ENCODE data around the gene SPTLC2. TPM values are rescaled to one million over a fixed set of nuclear protein-coding genes. Genes with fewer than 3 reads are reported as not detected.
"Not testable (repeated sequence)": the region's sequence is repeated elsewhere in the genome, so short reads cannot be mapped to it uniquely, and the experiment has no call there.

The SPTLC2 gene
- total RNA-seq, 1 donor from 2014 or later, result 13.5 TPM

DNA sequence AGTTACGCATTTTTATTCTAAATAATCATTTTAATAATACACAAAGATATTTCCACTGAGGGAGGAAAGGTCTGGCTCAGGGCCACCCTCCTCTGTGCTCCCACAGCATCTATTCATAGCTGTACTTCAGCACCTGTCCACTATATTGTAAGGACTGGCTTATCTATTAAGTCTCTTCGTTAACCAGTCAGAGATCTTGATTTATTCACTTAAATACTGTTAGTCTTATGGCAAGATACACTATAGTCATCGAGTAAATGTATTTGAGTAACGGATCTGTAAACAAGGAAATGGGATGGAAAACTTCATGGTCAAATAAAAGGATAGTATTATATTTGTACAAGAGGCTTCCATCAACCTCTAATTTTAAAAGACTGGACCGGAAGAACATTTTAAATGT, 54.6 kb downstream of the SPTLC2 start:
- intact Hi-C loops (cut with DNase I), result no loop called here
- no peak for DNase-seq (ENCODE audit: low spot score)

DNA sequence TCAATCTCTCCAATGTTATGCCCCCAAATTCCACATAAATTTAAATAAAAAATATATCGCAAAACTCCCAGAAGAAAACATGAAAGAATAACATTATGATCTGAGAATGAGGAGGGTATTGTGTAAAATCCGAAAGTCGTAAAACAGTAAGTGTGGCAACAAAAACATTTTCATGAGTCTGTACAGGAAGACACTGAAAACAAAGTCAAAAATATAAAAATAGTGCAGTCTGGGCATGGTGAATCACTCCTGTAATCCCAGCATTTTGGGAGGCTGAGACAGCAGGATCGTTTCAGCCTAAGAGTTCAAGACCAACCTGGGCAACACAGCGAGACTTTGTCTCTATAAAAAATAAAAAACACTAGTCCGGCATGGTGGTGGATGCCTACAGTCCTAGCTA, 57.1 kb downstream of the SPTLC2 start:
- intact Hi-C loops (cut with DNase I), result loop anchor here (10.0 kb wide), 1 partner anchor 405 kb away; no protein-coding TSS in a partner anchor

GRCh38 chr14:77557391-77557790, 59.0 kb downstream of the SPTLC2 start:
- intact Hi-C loops (cut with DNase I), result loop anchor here (10.0 kb wide), 1 partner anchor 403 kb away; no protein-coding TSS in a partner anchor
- DNase-seq (ENCODE audit: low spot score), result no peak

More for the DNA sequence above, 57.1 kb downstream of the SPTLC2 start:
- no peak for DNase-seq (ENCODE audit: low spot score)

DNA sequence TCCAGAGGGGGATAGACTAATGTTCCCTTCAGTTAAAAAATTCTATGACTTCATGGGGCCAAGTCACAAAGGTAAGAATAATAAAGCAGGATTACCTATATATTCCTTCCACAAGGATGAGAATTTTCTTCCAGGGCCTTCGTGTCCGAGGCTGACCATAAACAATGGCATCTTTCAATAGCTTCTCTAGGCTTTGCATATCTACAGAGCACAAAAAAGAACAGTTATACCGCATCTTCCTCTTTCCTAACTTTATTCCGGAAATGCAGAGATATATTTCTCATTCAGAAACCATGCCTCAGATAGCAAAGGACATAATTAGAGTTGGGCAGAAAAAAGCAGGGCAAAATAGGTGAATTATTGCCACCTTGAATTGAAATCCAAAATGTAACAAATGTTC, 59.5 kb downstream of the SPTLC2 start:
- DNase-seq (ENCODE audit: low spot score), result no peak
- intact Hi-C loops (cut with DNase I), result loop anchor here (10.0 kb wide), 1 partner anchor 402 kb away; no protein-coding TSS in a partner anchor

GRCh38 chr14:77554816-77555599, 61.4 kb downstream of the SPTLC2 start:
- no peak for DNase-seq (ENCODE audit: low spot score)
- intact Hi-C loops (cut with DNase I), result loop anchor here (10.0 kb wide), 1 partner anchor 400 kb away; no protein-coding TSS in a partner anchor

- DNase-seq (ENCODE audit: low spot score), result no peak
- intact Hi-C loops (cut with DNase I), result loop anchor here (10.0 kb wide), 1 partner anchor 399 kb away; no protein-coding TSS in a partner anchor
These were observed 62.2 kb downstream of the SPTLC2 start for GRCh38 chr14:77554207-77554606.

- intact Hi-C loops (cut with DNase I), result loop anchor here (5.0 to 10.0 kb wide), 2 partner anchors 92 to 245 kb away; partner anchors contain the start of genes AHSA1 and VIPAS39
- DNase-seq (ENCODE audit: low spot score), result no peak
These were observed 67.0 kb downstream of the SPTLC2 start for GRCh38 chr14:77549451-77549850.

- intact Hi-C loops (cut with DNase I), result loop anchor here (5.0 to 10.0 kb wide), 2 partner anchors 90 to 243 kb away; partner anchors contain the start of genes AHSA1 and VIPAS39
- DNase-seq (ENCODE audit: low spot score), result no peak
These were observed 68.8 kb downstream of the SPTLC2 start for GRCh38 chr14:77547512-77548180.

- intact Hi-C loops (cut with DNase I), result loop anchor here (5.0 to 10.0 kb wide), 2 partner anchors 88 to 240 kb away; partner anchors contain the start of genes AHSA1 and VIPAS39
- not testable (repeated sequence) for DNase-seq (ENCODE audit: low spot score)
These were observed 71.3 kb downstream of the SPTLC2 start for GRCh38 chr14:77545171-77545570.

- intact Hi-C loops (cut with DNase I), result loop anchor here (10.0 kb wide), 1 partner anchor 240 kb away; no protein-coding TSS in a partner anchor
- DNase-seq (ENCODE audit: low spot score), result no peak
These were observed 71.9 kb downstream of the SPTLC2 start for GRCh38 chr14:77544571-77544970.

GRCh38 chr14:77543637-77544334, 72.7 kb downstream of the SPTLC2 start:
- intact Hi-C loops (cut with DNase I), result loop anchor here (10.0 kb wide), 1 partner anchor 239 kb away; no protein-coding TSS in a partner anchor
- no peak for DNase-seq (ENCODE audit: low spot score)

- intact Hi-C loops (cut with DNase I), result loop anchor here (10.0 kb wide), 1 partner anchor 238 kb away; no protein-coding TSS in a partner anchor
- no peak for DNase-seq (ENCODE audit: low spot score)
These were observed 73.2 kb downstream of the SPTLC2 start for GRCh38 chr14:77543240-77543551.

DNA sequence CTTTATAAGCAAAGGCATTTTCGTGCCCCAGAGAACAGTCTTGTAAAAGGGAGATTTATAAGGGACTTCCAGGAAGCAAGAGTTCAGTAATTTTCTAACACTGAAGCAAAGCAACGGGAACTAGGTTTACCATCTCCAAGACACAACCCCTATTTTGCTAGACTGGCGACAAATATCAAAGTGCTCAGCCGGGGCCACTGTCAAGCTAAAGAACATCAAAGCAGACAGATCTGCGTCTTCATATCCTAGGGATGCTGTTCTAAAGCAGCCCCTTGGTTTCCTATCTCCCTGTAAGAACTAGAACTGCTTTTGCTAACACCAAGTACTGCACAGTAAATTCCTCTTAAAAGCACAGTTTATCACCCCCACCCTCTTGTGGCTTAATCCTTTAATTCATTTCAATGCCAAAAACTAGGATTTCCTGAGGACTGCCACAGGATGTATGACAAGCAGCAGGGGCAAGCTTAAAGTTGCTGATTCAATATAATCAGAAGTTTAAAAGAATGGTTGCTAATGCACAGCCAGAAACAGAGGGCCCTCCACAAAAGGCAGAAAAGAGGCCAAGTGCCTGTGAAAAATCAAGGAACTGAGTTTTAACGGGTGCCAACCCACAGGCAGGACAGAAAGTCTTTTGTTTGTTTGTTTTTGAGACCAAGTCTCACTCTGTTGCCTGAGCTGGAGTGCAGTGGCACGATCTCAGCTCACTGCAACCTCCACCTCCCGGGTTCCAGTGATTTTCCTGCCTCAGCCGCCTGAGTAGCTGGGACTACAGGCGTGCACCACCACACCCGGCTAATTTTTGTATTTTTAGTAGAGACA, 73.8 kb downstream of the SPTLC2 start:
- intact Hi-C loops (cut with DNase I), result loop anchor here (10.0 kb wide), 1 partner anchor 238 kb away; no protein-coding TSS in a partner anchor
- DNase-seq (ENCODE audit: low spot score), result no peak

GRCh38 chr14:77541905-77542304, 74.5 kb downstream of the SPTLC2 start:
- intact Hi-C loops (cut with DNase I), result loop anchor here (10.0 kb wide), 1 partner anchor 237 kb away; no protein-coding TSS in a partner anchor
- DNase-seq (ENCODE audit: low spot score), result no peak

DNA sequence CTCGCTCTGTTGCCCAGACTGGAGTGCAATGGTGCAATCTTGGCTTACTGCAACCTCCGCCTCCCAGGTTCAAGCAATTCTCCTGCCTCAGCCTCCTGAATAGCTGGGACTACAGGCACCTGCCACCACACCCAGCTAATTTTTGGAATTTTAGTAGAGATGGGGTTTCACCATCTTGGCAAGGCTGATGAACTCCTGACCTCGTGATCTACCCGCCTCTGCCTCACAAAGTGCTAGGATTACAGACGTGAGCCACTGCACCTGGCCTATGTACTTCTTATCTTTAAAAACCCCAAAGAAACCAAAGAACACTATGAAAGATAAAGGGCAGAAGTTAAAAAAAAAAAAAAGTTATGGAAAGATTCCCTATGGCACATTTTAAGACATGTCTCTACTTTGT, 79.5 kb downstream of the SPTLC2 start:
- intact Hi-C loops (cut with DNase I); DNase-seq (ENCODE audit: low spot score): not testable (repeated sequence)

GRCh38 chr14:77531071-77531470, 85.4 kb downstream of the SPTLC2 start:
- intact Hi-C loops (cut with DNase I), result no loop called here
- DNase-seq (ENCODE audit: low spot score), result no peak

DNA sequence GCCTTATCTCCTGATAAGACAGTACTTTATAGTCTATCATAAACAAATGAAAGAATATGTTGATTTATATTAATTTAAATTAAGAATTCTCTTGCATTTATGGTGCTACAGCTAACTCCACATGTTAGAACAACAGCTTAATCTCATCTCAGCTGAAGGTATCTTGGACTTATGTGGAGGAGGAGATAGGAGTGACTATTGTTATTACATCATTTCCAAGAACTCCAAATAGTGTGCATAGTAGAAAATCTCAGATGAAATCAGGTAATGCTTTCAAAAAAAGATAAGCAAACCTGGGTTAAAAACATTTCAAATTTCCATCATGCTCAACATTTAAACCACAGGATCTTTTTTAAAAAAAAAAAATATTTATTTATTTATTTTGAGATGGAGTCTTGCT, 86.5 kb downstream of the SPTLC2 start:
- intact Hi-C loops (cut with DNase I), result no loop called here
- DNase-seq (ENCODE audit: low spot score), result no peak

DNA sequence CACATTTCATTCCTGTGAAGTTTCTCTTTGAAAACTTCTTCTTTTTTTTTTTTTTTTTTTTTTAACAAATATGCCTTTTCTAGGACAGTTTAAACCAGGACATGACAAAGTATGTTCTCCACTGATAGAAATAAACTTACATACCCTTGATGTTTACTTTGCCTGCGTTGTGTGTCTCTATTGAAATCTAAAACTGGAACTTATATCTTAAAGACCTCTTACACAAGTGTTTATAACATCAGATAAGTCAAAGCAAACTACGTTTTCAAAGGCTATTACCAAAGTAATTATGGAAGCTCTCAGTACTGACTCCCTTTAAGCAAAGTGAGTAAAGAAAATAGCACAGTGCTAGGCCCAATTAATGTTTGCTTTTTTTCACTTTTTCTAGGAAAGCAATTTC, 87.2 kb downstream of the SPTLC2 start:
- intact Hi-C loops (cut with DNase I), result no loop called here
- no peak for DNase-seq (ENCODE audit: low spot score)

DNA sequence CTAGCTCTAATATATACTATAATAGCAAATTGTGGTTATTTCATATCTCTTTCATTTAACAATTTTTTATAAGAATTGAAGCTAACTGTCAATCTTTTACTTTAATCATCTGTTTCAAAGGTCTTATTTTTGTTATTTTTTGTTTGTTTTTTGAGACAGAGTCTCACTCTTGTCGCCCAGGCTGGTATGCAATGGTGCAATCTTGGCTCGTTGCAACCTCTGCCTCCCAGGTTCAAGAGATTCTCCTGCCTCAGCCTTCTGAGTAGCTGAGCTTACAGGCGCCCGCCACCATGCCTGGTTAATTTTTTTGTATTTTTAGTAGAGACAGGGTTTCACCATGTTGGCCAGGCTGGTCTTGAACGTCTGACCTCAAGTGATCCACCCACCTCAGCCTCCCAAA, 87.7 kb downstream of the SPTLC2 start:
- intact Hi-C loops (cut with DNase I); DNase-seq (ENCODE audit: low spot score): not testable (repeated sequence)

All from cardiac septum (tissue), 1 donor.